Activated CD8-positive, alpha-beta memory T cell treated with anti-CD3 and anti-CD28 coated beads, Interleukin-2, amount 50 U/mL, for 24 hours (primary cell): ENCODE measurements around the gene CRIP2.

Experiments used
- DNase-seq: peaks from one replicate; pipeline ENCODE4 v3.0.0-alpha.2; 2020; ENCODE audit errors: extremely low read depth

Gene CRIP2

DNA sequence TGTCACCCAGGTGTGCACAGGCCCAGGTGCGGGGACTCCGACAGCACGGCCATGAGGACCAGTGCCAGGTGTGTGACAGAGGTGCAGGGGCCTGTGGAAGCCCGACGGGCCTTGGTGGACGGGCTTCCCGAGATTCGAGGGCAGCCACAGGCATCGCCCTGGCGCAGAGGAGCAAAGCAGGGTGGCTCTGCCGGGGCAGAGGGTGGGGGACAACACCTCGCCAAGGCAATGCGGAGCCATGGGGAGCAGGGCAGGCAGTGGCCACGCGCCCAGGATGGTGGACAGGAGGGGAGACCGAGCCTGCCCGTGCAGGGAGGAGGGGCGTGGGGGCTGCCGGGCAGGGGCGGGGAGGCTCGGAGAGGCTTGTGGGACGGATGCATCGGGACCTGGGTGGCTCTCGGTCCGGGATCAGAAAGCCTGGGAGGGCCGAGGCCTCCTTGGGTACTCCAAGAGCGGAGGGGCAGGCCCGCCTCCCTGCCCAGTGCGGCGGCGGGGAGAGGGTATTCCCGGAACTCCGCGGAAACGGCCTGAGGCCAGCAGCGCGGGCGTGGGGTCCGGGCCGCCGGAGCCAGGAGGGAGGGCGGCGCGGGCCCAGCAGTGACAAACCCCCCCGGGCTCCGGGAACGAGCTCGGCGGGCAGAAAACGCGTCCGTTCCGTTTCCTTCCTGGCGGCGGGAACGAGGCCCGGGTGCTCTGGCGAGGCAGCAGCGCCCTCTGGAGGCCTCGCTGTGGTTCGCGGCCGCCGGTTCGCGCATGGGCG, 53.4 kb downstream of the CRIP2 start:
- peak; percentile 46 for DNase-seq

DNA sequence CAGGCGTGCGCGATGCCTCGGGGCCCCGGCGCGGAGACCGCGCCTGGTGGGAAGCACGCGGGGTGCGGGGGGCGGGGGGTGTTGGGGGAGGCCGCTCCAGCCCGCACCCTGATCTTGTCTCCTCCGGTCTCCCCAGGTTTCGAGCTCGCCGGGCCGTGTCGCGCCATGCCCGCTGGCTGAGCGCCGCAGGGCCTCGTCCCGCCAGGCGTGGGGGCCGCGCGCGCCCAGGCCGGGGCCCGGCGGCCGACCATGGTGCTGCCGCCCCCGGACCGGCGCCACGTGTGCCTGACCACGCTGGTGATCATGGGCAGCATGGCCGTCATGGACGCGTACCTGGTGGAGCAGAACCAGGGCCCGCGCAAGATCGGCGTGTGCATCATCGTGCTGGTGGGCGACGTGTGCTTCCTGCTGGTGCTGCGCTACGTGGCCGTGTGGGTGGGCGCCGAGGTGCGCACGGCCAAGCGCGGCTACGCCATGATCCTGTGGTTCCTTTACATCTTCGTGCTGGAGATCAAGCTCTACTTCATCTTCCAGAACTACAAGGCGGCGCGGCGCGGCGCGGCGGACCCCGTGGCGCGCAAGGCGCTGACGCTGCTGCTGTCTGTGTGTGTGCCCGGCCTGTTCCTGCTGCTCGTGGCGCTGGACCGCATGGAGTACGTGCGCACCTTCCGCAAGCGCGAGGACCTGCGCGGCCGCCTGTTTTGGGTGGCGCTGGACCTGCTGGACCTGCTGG, 54.1 kb downstream of the CRIP2 start:
- DNase-seq: peak; percentile 32

DNA sequence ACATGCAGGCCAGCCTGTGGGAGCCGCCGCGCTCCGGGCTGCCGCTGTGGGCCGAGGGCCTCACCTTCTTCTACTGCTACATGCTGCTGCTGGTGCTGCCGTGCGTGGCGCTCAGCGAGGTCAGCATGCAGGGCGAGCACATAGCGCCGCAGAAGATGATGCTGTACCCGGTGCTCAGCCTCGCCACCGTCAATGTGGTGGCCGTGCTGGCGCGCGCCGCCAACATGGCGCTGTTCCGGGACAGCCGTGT, 54.6 kb downstream of the CRIP2 start:
- DNase-seq: no peak
